GM23338 (cell line): ENCODE measurements around the gene ALAD. TPM values are rescaled to one million over a fixed set of nuclear protein-coding genes. Genes with fewer than 3 reads are reported as not detected.

ENCODE experiments used
- ATAC-seq: fragments of 200-7000 bp; cut with Tn5 transposase; 3 replicates; pipeline ENCODE4 v1.9.1; 2020
- DNase-seq: peaks from one replicate; pipeline ENCODE4 v3.0.0-alpha.2; 2015; ENCODE audit warnings: low spot score
- H2AFZ ChIP-seq: fragments of 200-600 bp; sonication (generic); 2 replicates; pipeline ENCODE4 v1.8.0; 2016; ENCODE audit warnings: antibody characterized with exemption, mild to moderate bottlenecking, moderate library complexity
- H3F3A ChIP-seq: fragments of 200-600 bp; sonication (generic); replicated peaks from 2 replicates; pipeline ENCODE4 v1.8.0; 2017; ENCODE audit warnings: antibody characterized with exemption, mixed run types, low read depth
- H3K27ac ChIP-seq: fragments of 200-600 bp; sonication (generic); 2 replicates; pipeline ENCODE4 v1.6.1; 2016; ENCODE audit warnings: low read depth
- H3K27me3 ChIP-seq: fragments of 200-600 bp; sonication (generic); 2 replicates; pipeline ENCODE4 v1.8.0; 2016; ENCODE audit warnings: mild to moderate bottlenecking, mixed run types, moderate library complexity; ENCODE audit not compliant: insufficient read depth
- H3K36me3 ChIP-seq: fragments of 200-600 bp; sonication (generic); 2 replicates; pipeline ENCODE4 v1.8.0; 2016; ENCODE audit warnings: mild to moderate bottlenecking; ENCODE audit not compliant: insufficient read depth
- H3K4me1 ChIP-seq: fragments of 200-600 bp; sonication (generic); 2 replicates; pipeline ENCODE4 v1.8.0; 2016; ENCODE audit warnings: mild to moderate bottlenecking, moderate library complexity; ENCODE audit not compliant: insufficient read depth
- H3K4me2 ChIP-seq: fragments of 200-600 bp; sonication (generic); 2 replicates; pipeline ENCODE4 v1.7.1; 2017; ENCODE audit warnings: mixed run types
- H3K4me3 ChIP-seq: fragments of 200-600 bp; sonication (generic); 2 replicates; pipeline ENCODE4 v1.6.1; 2016; ENCODE audit warnings: mixed run types
- H3K79me2 ChIP-seq: fragments of 200-600 bp; sonication (generic); replicated peaks from 2 replicates; pipeline ENCODE4 v1.8.0; 2017; ENCODE audit warnings: mild to moderate bottlenecking; ENCODE audit not compliant: insufficient read depth
- H3K9me2 ChIP-seq: fragments of 200-600 bp; sonication (generic); 2 replicates; pipeline ENCODE4 v1.8.0; 2017; ENCODE audit not compliant: insufficient read depth
- H4K20me1 ChIP-seq: fragments of 200-600 bp; sonication (generic); replicated peaks from 2 replicates; pipeline ENCODE4 v1.8.0; 2017; ENCODE audit warnings: mild to moderate bottlenecking; ENCODE audit not compliant: insufficient read depth
- H3K27ac Mint-ChIP-seq: 2 replicates; pipeline ENCODE4 v1.8.0; 2020; ENCODE audit warnings: inconsistent platforms, mild to moderate bottlenecking, moderate library complexity, mixed read lengths
- H3K27me3 Mint-ChIP-seq: 3 replicates; pipeline ENCODE4 v1.8.0; 2022; ENCODE audit warnings: low read depth, mild to moderate bottlenecking, moderate library complexity, mixed read lengths, inconsistent platforms; ENCODE audit not compliant: insufficient read depth, poor library complexity
- H3K36me3 Mint-ChIP-seq: 3 replicates; pipeline ENCODE4 v1.8.0; 2021; ENCODE audit warnings: low read depth, mild to moderate bottlenecking, inconsistent platforms, moderate library complexity, mixed read lengths
- H3K4me1 Mint-ChIP-seq: 3 replicates; pipeline ENCODE4 v1.8.0; 2020; ENCODE audit warnings: mild to moderate bottlenecking, inconsistent platforms, mixed read lengths
- H3K4me3 Mint-ChIP-seq: 3 replicates; pipeline ENCODE4 v1.8.0; 2021; ENCODE audit warnings: moderate library complexity, mild to moderate bottlenecking, inconsistent platforms, mixed read lengths
- H3K9me3 Mint-ChIP-seq: 3 replicates; pipeline ENCODE4 v1.8.0; 2020; ENCODE audit warnings: moderate library complexity, mild to moderate bottlenecking, inconsistent platforms, mixed read lengths
- CTCF ChIP-seq, 2 experiments: fragments of 200-600 bp in 1 of 2; sonication (generic) in 1 of 2; conservative IDR thresholded peaks; 2 replicates each; pipeline versions ENCODE4 v1.5.1 to v1.6.1; 2016 to 2017; ENCODE audit warnings: antibody characterized with exemption in 2 of 2, low read depth in 2 of 2, mild to moderate bottlenecking in 2 of 2, moderate library complexity in 1 of 2
- ETS1 ChIP-seq: IDR thresholded peaks from 2 replicates; pipeline ENCODE4 v1.6.1; 2016; ENCODE audit warnings: antibody characterized with exemption
- JUNB ChIP-seq: IDR thresholded peaks from one replicate; pipeline ENCODE4 v1.6.1; 2016; ENCODE audit warnings: antibody characterized with exemption; ENCODE audit not compliant: unreplicated experiment
- REST ChIP-seq: IDR thresholded peaks from one replicate; pipeline ENCODE4 v1.6.1; 2018; ENCODE audit warnings: antibody characterized with exemption; ENCODE audit not compliant: unreplicated experiment
- STAT1 ChIP-seq: IDR thresholded peaks from one replicate; pipeline ENCODE4 v1.6.1; 2016; ENCODE audit warnings: antibody characterized with exemption; ENCODE audit not compliant: unreplicated experiment
- polyA plus RNA-seq: library from polyadenylated mRNA; unstranded; fragments of >200 nt; fragmentation: Nextera tagmentation; extraction: Ambion mirVana; gene quantifications from 2 replicates; pipeline ENCODE4 v1.2.1, GENCODE V29; 2016
- total RNA-seq: library from RNA; depleted of rRNA; stranded (reverse); fragments of >200 nt; shearing (Covaris generic); gene quantifications from 2 replicates; pipeline ENCODE4 v1.2.3, GENCODE V29; 2014

ALAD gene
- total and polyA plus RNA-seq, 2 experiments from 2014 or later, result 7.1 to 10.1 TPM

- Histone ChIP-seq H3K27me3 (no peaks in the 10 kb centered on the region), H3K4me2 (no peak overlapping the region), H3K4me1 (peaks cover 5% of the 10 kb centered on the region; the same call in 1 of the 2 replicates), H2AFZ (no peak overlapping the region), H3K79me2 (no peaks in the 10 kb centered on the region), H3K27ac (no peak overlapping the region), H4K20me1 (no peaks in the 10 kb centered on the region), H3K36me3 (no peaks in the 10 kb centered on the region), H3K9me2 (no peaks in the 10 kb centered on the region), H3F3A (no peaks in the 10 kb centered on the region), H3K4me3 (no peak overlapping the region)
- Mint-ChIP-seq H3K36me3 (no peaks in the 10 kb centered on the region), H3K4me1 (peaks cover 12% of the 10 kb centered on the region), H3K27ac (no peak overlapping the region), H3K4me3 (no peak overlapping the region), H3K27me3 (peaks cover 5% of the 10 kb centered on the region), H3K9me3 (no peaks in the 10 kb centered on the region)
- DNase-seq (no peak), ATAC-seq (no peak)
- TF ChIP-seq JUNB (no peak), REST (no peak), STAT1 (no peak)
Measured at GRCh38 chr9:113427629-113428028, 26.5 kb upstream of the ALAD start.

- no peaks in the 10 kb centered on the region for H3K36me3 ChIP-seq
- H3K27ac ChIP-seq, result no peak overlapping the region
- no peaks in the 10 kb centered on the region for H3K9me2 ChIP-seq
- no peak overlapping the region for H2AFZ ChIP-seq
- ATAC-seq (no peak), DNase-seq (no peak)
- Mint-ChIP-seq H3K4me3 (no peak overlapping the region), H3K4me1 (peaks cover 12% of the 10 kb centered on the region), H3K9me3 (no peaks in the 10 kb centered on the region), H3K36me3 (no peaks in the 10 kb centered on the region), H3K27ac (no peak overlapping the region), H3K27me3 (peaks cover 5% of the 10 kb centered on the region)
- no peaks in the 10 kb centered on the region for H4K20me1 ChIP-seq
- H3K4me2 ChIP-seq, result no peak overlapping the region
- H3K27me3 ChIP-seq, result no peaks in the 10 kb centered on the region
- no peak for TF ChIP-seq REST
- no peak for TF ChIP-seq STAT1
- TF ChIP-seq ETS1, result no peak
- no peak for TF ChIP-seq CTCF (conservative IDR thresholded peaks at IDR 0.05; ENCODE audit: low read depth in 2 of 2)
- no peaks in the 10 kb centered on the region for H3F3A ChIP-seq
- peaks cover 5% of the 10 kb centered on the region; the same call in 1 of the 2 replicates for H3K4me1 ChIP-seq
- no peak overlapping the region for H3K4me3 ChIP-seq
- H3K79me2 ChIP-seq, result no peaks in the 10 kb centered on the region
Measured at GRCh38 chr9:113426701-113427100, 25.6 kb upstream of the ALAD start.
